GM19455 (cell line): ENCODE data around the gene GSK3B.
"Not testable (repeated sequence)": the region's sequence is repeated elsewhere in the genome, so short reads cannot be mapped to it uniquely, and the experiment has no call there.

Source experiments
- ATAC-seq: cut with Tn5 transposase; IDR thresholded peaks from one replicate; pipeline ENCODE4 v1.9.1; 2021; ENCODE audit not compliant: unreplicated experiment

The GSK3B gene

DNA sequence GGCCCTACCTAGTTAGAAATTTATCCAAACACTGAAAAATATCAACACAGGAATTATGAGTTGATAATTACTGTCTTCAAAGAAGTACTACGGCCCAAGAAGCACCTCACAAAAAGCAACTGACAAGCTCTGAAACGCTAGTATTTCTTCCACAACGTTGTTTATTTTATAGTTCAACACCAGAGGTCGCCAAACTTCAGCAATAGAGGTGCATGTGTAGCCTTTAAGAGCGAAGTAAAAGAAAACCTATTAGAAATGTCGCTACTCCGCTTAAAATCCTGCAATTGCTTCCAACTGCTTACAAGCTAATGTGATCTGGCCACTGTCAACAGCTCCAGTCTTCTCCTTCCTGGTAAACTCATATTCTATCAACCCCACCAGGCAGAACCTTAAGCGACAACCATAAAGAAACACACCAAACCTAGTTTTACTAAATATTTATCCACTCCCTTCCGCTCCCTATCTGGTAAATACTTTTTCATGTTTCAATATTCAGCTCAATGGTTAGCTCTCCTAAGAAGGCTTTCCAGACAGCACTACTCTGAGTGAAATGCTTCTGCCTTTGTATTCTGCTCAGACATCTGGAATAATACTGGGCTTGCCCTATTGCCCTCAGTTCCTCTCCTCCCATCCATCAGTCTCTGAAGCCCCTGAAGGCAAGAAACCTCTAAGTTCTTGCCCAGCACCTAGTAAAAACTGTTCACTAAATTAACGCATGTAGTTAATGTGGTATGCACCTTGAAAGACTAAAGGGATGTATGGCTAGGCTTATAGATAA, 202.1 kb downstream of the GSK3B start:
- ATAC-seq = no peak

DNA sequence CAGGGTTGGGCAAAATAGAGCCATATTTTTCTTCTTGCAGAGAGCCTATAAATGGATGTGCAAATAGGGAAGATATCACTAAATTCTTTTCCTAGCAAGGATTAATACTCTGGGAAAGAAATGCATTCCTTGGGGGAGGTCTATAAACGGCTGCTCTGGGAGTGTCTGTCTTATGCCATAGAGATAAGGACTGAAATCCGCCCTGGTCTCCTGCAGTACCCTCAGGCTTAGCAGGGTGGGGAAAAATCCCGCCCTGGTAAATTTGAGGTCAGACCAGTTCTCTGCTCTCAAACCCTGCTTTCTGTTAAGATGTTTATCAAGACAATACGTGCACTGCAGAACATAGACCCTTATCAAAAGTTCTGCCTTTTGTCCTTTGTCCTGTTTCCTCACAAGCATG, 205.6 kb downstream of the GSK3B start:
- ATAC-seq = not testable (repeated sequence)

DNA sequence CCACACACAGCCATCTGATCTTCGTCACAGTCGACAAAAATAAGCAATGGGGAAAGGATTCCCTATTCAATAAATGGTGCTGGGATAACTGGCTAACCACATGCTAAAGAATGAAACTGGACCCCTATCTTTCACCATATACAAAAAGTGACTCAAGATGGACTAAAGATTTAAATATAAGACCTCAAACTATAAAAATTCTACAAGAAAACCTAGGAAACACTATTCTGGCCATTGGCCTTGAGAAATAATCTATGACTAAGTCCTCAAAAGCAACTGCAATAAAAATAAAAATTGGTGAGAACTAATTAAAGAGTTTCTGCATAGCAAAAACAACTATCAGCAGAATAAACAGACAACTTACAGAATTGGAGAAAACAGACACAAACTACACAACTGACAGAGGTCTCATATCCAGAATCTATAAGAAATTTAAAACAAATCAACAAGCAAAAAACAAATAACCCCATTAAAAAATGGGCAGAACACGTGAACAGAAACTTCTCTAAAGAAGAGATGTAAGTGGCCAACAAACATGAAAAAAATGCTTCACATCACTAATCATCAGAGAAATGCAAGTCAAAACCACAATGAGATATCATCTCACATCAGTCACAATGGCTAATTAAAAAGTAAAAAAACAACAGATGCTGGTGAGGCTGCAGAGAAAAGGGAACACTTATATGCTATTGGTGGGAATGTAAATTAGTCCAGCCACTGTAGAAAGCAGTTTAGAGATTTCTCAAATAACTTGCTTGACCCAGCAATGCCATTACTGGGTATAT, 208.3 kb downstream of the GSK3B start:
- ATAC-seq = no peak

DNA sequence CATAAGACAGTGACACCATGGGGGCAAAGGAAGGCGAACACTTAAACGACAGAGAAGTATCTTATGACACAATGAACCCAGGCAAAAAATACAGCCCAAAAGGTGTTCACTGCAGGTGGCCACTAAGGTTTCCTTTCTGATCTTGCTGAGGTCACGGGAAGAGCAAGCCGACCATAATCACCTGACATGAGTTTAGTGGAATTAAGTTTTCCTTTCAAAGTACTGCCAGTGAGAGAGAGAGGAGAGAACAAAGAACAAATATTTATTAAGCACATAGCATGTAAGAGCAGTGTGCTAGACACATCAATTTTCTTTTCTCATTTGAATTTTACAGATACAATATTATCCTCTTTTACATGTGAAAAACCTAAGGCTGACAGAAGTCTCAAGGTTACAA, 210.1 kb downstream of the GSK3B start:
- no peak for ATAC-seq

DNA sequence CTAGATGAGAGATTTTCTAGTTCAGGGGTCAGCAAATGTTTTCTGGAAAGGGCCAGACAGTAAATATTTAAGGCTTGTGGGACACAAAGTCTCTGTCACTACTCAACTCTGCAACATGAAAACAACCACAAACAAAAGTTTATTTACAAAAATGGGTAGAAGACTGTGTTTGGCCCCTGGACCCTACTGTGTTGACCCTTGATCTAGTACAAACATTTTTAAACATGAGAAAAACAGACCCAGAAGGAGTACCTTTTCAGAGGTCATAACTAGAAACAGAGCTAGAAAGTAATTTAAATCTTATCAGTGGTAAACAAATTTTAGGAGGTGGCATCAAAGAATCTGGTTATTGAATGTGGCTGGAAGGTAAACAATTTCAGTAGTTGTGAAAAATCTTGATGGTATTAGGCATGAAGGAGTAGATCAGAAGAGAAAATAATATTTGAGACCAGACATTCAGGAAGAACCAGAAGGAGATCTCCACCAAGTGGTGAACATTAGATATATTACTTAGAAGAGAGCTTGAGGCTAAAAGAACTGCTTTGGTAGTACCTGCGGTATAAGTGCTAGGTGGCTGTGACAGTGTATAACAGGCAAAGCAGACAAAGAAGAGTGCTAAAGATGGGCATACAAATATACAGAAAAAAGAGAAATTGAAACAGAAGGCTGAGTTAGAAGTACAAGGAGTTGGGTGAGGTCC, 210.6 kb downstream of the GSK3B start:
- ATAC-seq = no peak

DNA sequence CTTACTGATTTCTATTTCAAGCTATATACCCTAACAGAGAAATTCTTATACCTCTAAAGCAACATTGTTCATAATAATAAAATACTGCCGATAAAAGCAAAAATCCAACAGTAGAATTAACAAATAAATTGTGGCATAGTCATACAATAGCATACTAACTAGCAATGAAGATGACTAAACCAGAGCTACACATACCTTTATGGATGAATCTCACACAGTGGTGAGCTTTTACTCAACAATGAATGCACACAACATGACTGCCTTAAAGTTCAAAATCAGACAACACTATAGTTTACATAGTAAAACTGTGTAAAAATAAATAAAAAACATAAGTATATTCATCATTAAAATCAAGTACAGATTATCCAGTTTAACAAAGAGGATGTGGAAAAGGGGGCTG, 213.3 kb downstream of the GSK3B start:
- ATAC-seq = no peak

DNA sequence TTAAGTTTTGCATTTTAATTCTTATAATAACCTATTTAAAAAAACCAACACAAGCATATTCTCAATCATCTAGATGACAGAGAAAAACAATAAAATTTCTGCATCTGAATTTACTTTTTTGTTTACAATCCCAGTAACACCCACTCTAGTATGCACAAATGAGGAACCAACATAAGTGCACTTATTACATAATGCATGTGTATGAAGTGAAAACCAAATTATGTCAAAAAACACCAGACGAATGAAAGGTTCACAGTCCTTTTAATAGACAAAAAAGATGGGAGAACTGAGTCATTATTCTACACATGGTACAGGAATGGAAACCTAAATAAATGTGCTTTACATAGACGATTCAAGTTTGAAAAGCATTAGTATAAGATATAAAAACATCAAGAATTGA, 220.6 kb downstream of the GSK3B start:
- ATAC-seq = no peak

DNA sequence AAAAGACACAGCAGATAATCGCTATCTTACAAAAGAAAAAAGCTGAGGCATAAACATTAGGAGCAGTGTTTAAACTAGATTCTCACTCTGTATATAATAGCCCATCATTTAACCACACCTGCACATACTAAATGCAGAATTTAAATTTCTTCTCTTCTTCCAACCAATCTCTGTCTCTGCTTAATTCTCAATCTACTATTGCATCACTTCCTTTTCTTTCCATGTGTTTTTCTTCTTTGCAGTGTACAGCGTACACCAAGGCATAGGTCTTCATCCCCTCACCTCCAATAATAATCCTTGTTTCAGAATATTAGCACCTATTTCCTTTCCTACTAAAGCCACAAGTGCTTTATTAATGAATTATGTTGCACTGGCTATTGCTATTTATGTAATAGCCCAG, 221.5 kb downstream of the GSK3B start:
- no peak for ATAC-seq

DNA sequence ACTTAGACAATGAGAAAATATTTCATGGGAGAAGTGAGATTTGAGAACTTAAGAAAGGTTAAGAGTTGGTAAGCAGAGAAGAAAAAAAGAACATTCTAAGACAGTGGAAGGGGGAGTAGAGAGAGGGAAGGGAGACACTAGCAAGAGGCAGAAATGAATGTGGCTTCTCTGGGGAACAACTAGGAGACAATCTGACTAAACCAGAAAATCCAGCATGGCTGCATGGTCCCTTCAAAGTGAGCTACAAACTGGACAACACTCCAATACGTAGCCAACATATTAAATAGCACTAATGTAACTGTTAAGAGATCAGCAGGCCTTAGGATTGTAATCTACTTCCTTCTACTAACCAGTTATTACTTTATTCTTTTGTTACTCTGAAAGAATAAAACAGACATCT, 222.7 kb downstream of the GSK3B start:
- no peak for ATAC-seq

DNA sequence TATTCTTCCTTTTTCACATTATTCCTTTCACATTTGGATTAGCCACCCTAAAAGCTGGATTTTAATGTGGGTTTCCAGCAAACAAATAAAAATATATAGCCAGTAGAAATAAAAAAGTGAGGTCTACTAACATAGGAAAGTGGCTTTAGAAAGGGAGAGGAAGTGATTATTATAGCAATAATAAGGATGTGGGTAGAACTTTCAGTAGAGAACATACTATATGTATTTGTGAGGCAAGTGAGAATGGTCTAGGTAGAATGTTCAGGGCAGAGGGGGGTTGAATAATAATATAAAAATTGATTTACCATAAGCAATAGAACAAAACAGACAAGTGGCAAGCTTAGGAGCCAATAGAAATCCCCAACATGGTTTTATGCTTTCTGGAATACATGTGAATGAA, 223.7 kb downstream of the GSK3B start:
- ATAC-seq = no peak

DNA sequence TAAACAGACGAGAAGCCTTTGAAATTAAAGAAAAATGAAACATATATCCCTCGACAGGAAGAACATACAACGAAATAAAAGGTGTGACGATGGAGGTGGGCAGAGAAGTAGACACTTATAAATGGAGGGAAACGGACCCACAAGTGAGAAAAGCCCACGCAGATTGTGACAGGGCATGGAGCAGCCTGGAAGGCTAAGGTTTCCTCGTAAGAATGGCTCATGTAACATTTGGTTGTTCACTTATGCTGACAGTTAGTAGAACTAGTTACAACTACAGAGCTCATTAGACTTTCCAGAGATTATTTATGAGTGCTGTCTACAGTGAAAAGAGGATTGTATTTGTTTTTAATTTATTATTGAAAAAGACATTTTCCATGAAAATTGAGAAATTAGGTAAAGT, 229.8 kb downstream of the GSK3B start:
- ATAC-seq = no peak

DNA sequence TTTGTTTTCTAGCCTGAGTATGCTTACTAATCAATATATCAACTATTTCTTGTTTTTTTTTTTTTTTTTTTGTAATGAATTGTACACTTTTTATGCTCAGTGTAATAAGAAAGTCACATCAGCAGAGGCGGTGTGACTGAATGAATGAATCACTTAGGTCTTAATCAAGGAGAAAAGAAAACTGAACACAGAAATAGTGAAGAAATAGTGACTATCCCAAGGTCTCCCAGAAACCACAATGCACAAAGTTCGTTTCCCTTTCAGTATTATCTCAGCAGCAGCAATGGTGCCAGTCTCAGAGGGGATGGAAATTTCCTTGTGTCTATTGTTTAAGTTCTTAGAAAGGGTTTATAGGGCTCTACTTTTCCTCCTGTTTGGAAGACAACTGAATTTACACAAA, 231.6 kb downstream of the GSK3B start:
- ATAC-seq = no peak

DNA sequence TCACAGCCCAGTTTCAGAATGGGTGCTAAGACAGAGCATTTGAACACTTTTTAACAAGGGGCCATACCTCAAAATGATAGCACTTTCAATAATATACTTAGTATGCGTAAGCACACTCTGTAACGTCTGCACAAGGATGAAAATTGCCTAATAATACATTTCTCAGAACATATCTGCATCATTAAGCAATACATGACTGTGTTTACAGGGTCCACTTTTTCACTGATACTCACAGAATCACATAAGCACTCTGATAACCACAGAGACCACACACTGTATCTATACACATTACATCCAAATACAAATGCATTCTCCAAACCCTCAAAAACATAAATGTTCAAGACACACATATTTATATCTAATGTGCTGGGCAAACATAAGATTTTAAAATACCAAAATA, 232.6 kb downstream of the GSK3B start:
- no peak for ATAC-seq

DNA sequence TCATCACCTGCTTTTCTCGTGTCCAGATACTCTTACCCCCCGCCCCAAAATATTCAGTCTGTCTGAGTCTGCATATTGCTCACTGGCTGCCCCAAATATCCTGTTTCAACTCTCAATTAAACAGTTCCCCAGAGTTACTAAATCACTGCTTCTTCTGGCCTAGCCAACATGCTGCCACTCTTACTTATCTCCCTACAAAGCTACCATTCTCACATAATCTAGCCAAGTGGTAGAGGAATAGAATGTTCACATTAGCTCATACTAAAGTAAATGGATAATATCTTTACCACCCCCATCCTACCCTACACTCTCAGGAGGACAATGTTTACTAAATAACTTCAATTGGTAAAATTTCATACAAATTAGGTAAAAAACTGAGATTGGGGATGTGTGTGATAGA, 234.5 kb downstream of the GSK3B start:
- ATAC-seq = no peak

DNA sequence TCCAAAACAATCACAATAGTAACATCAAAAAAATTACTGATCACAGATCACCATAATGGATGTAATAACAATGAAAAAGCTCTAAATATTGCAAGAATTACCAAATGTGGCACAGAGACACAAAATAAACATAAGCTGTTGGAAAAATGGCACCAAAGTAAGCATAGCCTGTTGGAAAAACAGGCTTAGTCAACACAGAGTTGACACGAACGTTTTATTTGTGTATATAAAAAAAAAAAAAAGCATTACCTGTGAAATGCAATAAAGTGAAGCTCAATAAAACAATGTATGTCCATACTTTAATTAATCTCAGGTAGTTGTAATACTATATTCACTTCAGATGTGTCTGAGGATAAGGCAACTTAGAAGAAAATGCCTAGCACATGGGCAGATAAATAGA, 235.3 kb downstream of the GSK3B start:
- no peak for ATAC-seq

DNA sequence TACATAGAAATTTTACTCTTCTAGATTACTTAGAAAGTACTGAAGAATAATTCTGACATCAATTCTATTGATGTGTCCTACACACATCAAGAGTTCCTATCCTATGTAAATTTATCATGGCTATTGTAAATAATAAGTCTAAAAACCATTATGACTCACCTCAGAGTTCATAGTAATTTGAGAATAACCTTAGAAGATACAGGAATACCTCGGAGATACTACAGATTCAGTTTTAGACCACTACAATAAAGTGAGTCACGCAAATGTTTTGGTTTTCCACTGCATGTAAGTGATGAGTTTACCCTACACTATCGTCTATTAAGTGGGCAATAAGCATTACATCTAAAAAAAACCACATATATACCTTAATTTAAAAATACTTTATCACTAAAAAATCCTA, 237.6 kb downstream of the GSK3B start:
- no peak for ATAC-seq

DNA sequence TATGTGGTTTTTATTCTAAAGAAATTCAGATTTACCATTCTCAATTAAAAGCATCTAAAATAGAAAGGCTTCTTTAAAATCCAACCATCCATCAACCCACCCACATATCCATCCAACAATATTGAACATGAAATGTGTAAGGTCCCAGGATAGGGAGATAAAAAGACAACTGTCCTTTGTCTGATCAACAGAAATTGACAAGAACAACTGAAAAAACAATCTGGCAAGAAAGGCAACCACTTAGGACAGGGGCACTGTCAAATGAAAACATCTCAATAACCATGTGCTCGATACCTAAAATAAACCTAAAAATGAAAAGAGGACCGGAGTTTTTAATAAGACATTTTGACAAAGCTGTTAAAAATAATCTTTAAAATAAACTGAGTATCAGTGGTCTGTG, 245.1 kb downstream of the GSK3B start:
- no peak for ATAC-seq

DNA sequence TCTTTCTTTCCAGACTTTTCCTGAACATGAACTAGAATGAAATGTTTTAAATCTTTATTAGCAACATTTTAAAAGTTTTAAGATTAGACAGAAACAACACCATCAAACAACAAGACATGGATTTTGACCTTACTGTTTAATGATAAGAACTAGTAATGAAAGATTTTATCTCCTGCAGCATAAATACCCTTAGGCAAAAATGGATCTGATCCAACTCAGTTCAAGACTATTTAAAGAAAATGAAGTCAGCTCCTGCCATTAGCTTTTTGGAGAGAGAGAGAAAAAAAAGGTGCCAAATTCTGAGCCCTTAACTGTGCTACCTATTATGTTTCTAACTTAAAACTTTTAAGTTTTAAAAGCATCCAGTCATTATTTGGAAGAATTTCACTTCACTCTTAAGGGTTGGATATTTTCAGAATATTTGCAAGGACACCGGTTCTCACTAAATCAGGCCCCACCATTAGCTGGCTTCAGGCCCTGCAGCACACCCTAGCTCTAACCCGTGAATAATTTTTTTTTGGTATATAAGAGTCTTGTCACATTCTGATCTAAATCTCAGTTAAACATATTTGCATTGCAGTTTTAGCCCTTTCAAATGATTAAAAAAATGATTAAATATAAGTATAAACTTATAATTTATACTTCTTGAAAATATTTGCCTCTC, 252.3 kb downstream of the GSK3B start:
- ATAC-seq = no peak

DNA sequence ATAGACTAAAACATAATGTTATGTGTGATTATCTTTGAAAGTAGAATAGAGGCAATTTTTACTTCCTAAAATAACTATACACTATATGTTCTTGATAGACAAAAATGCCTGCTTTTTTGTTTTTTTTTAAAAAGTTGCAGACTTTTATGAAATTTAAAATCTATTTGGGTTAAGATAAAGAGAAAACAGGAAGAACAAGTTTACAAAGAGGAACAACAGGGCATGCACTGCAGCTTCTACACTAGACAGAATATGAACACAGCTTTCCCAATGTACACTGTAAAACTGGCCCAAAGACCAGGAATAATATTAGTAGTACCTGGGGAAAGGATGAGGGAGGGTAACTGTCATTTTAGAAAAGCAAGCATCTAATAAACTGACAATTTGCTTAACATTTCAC, 258.7 kb downstream of the GSK3B start:
- no peak for ATAC-seq

DNA sequence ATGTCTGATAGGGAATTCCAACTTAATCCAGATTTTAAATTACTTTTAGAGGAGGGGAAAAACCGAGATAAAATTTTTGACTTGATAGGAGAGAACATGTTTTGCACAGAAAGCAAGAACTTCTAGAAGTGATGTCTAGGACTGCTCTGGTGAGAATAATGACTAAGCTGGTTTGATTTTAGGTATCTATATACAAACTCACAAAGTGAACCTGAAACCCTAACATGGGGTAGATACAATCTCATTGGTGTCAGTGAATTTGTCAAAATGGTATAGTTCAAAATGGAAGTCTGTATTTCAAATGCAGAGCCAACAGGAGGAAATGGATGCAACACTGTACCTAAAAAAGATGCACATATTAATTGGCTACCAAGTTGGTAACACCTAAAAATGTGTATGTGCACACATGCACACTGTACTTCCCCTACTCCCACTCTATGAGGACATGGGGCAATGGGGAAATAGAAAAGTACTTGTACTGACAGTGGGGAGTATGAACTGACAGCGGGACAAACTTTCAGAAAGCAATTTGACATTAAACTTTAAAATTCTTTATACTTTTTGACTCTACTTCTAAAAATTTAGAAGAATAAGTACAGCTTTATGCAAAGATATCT, 259.4 kb downstream of the GSK3B start:
- no peak for ATAC-seq

DNA sequence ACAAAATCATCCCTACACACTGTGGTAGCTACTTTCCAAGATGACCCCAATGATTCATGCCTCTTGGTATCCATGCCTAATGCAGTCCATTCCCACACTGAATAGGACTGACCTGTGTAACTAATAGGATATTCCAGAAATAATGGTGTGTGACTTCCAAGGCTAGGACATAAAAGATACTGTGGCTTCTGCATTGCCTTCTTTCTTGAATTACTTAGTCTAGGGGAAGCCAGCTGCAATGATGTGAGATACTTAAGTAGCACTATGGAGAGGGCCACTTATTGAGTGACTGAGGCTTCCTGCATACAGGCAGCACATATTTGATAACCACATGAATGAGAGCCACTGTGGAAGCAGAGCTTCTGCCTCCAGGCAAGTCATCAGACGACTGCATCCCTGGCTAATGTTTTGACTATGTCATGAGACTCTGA, 262.3 kb downstream of the GSK3B start:
- no peak for ATAC-seq
